ENCODE measurements around the gene PRTFDC1.

Gene PRTFDC1

GRCh38 chr10:24947304-24948097, 4.9 kb downstream of the PRTFDC1 start:
- FAIRE-seq (no peak), DNase-seq (ENCODE audit: insufficient read length) (no peak)
- TF ChIP-seq POLR2AphosphoS5 (IDR thresholded peaks at IDR 0.05; ENCODE audit: low read depth, low read length) = no peak
- no peak for TF ChIP-seq TAF1 (IDR thresholded peaks at IDR 0.05; ENCODE audit: borderline replicate concordance, low read depth, low read length)
- no peak for TF ChIP-seq POLR2A (IDR thresholded peaks at IDR 0.05; ENCODE audit: low read depth, low read length)

- TF ChIP-seq TAF1 (IDR thresholded peaks at IDR 0.05; ENCODE audit: borderline replicate concordance, low read depth, low read length) = no peak
- no peak for TF ChIP-seq POLR2A (IDR thresholded peaks at IDR 0.05; ENCODE audit: low read depth, low read length)
- no peak for TF ChIP-seq POLR2AphosphoS5 (IDR thresholded peaks at IDR 0.05; ENCODE audit: low read depth, low read length)
- DNase-seq (ENCODE audit: insufficient read length) = no peak
- FAIRE-seq = no peak
These were observed 7.7 kb downstream of the PRTFDC1 start for GRCh38 chr10:24944512-24945255.

GRCh38 chr10:24938525-24938924, 13.9 kb downstream of the PRTFDC1 start:
- no peak for FAIRE-seq
- DNase-seq (ENCODE audit: insufficient read length) = no peak
- TF ChIP-seq TAF1 (IDR thresholded peaks at IDR 0.05; ENCODE audit: borderline replicate concordance, low read depth, low read length) (no peak), POLR2A (IDR thresholded peaks at IDR 0.05; ENCODE audit: low read depth, low read length) (no peak), POLR2AphosphoS5 (IDR thresholded peaks at IDR 0.05; ENCODE audit: low read depth, low read length) (no peak)

- DNase-seq (ENCODE audit: insufficient read length) (no peak), FAIRE-seq (no peak)
- TF ChIP-seq POLR2A (IDR thresholded peaks at IDR 0.05; ENCODE audit: low read depth, low read length) (no peak), TAF1 (IDR thresholded peaks at IDR 0.05; ENCODE audit: borderline replicate concordance, low read depth, low read length) (no peak), POLR2AphosphoS5 (IDR thresholded peaks at IDR 0.05; ENCODE audit: low read depth, low read length) (no peak)
These were observed 14.3 kb downstream of the PRTFDC1 start for GRCh38 chr10:24938076-24938475.

- TF ChIP-seq POLR2A (IDR thresholded peaks at IDR 0.05; ENCODE audit: low read depth, low read length) = no peak
- FAIRE-seq = no peak
- no peak for DNase-seq (ENCODE audit: insufficient read length)
These were observed 16.7 kb downstream of the PRTFDC1 start for GRCh38 chr10:24935504-24936292.

- FAIRE-seq (no peak), DNase-seq (ENCODE audit: insufficient read length) (no peak)
- TF ChIP-seq POLR2A (IDR thresholded peaks at IDR 0.05; ENCODE audit: low read depth, low read length) (no peak), POLR2AphosphoS5 (IDR thresholded peaks at IDR 0.05; ENCODE audit: low read depth, low read length) (no peak), TAF1 (IDR thresholded peaks at IDR 0.05; ENCODE audit: borderline replicate concordance, low read depth, low read length) (no peak)
These were observed 21.2 kb downstream of the PRTFDC1 start for GRCh38 chr10:24931236-24931635.

- TF ChIP-seq POLR2A (IDR thresholded peaks at IDR 0.05; ENCODE audit: low read depth, low read length) (no peak), TAF1 (IDR thresholded peaks at IDR 0.05; ENCODE audit: borderline replicate concordance, low read depth, low read length) (no peak), POLR2AphosphoS5 (IDR thresholded peaks at IDR 0.05; ENCODE audit: low read depth, low read length) (no peak)
- peak; percentile 30 for FAIRE-seq
- no peak for DNase-seq (ENCODE audit: insufficient read length)
These were observed 22.0 kb downstream of the PRTFDC1 start for GRCh38 chr10:24930427-24930826.

GRCh38 chr10:24929904-24930303, 22.5 kb downstream of the PRTFDC1 start:
- DNase-seq (ENCODE audit: insufficient read length) (no peak), FAIRE-seq (no peak)
- TF ChIP-seq POLR2AphosphoS5 (IDR thresholded peaks at IDR 0.05; ENCODE audit: low read depth, low read length) = no peak
- no peak for TF ChIP-seq TAF1 (IDR thresholded peaks at IDR 0.05; ENCODE audit: borderline replicate concordance, low read depth, low read length)
- TF ChIP-seq POLR2A (IDR thresholded peaks at IDR 0.05; ENCODE audit: low read depth, low read length) = no peak

GRCh38 chr10:24929056-24929544, 23.3 kb downstream of the PRTFDC1 start:
- no peak for DNase-seq (ENCODE audit: insufficient read length)
- no peak for TF ChIP-seq POLR2A (IDR thresholded peaks at IDR 0.05; ENCODE audit: low read depth, low read length)
- FAIRE-seq = no peak

- TF ChIP-seq POLR2AphosphoS5 (IDR thresholded peaks at IDR 0.05; ENCODE audit: low read depth, low read length) = no peak
- TF ChIP-seq TAF1 (IDR thresholded peaks at IDR 0.05; ENCODE audit: borderline replicate concordance, low read depth, low read length) = no peak
- no peak for TF ChIP-seq POLR2A (IDR thresholded peaks at IDR 0.05; ENCODE audit: low read depth, low read length)
- no peak for DNase-seq (ENCODE audit: insufficient read length)
- no peak for FAIRE-seq
These were observed 24.2 kb downstream of the PRTFDC1 start for GRCh38 chr10:24928163-24928562.

GRCh38 chr10:24926557-24926956, 25.8 kb downstream of the PRTFDC1 start:
- FAIRE-seq (no peak), DNase-seq (ENCODE audit: insufficient read length) (no peak)
- TF ChIP-seq POLR2A (IDR thresholded peaks at IDR 0.05; ENCODE audit: low read depth, low read length) (no peak), TAF1 (IDR thresholded peaks at IDR 0.05; ENCODE audit: borderline replicate concordance, low read depth, low read length) (no peak), POLR2AphosphoS5 (IDR thresholded peaks at IDR 0.05; ENCODE audit: low read depth, low read length) (no peak)

All from GM12892 (cell line).